Measurements from ENCODE around the gene CSN2. TPM values are rescaled to one million over a fixed set of nuclear protein-coding genes. Genes with fewer than 3 reads are reported as not detected.
"Not testable (repeated sequence)": the region's sequence is repeated elsewhere in the genome, so short reads cannot be mapped to it uniquely, and the experiment has no call there.

The CSN2 gene
- total RNA-seq, 2 experiments from 2014 or later, result not detected

GRCh38 chr4:69936566-69936965 lies 29.0 kb downstream of the CSN2 start:
- no peaks in the 10 kb centered on the region for H3K9me3 Mint-ChIP-seq

GRCh38 chr4:69934150-69934549 lies 31.4 kb downstream of the CSN2 start:
- ATAC-seq (no peak), DNase-seq (no peak)
- no peak for TF ChIP-seq CTCF (IDR thresholded peaks at IDR 0.05)
- Mint-ChIP-seq H3K27me3 (no peaks in the 10 kb centered on the region), H3K4me3 (no peak overlapping the region), H3K27ac (no peak overlapping the region), H3K9me3 (no peaks in the 10 kb centered on the region), H3K4me1 (ENCODE audit: low read depth) (no peaks in the 10 kb centered on the region), H3K36me3 (ENCODE audit: low read depth) (no peaks in the 10 kb centered on the region)
- intact Hi-C loops (cut with micrococcal nuclease), result no loop called here
- ChIA-PET CTCF (no interaction called here), POLR2A (no interaction called here)

More at GRCh38 chr4:69936566-69936965, 29.0 kb downstream of the CSN2 start:
- H3K36me3 Mint-ChIP-seq (ENCODE audit: low read depth), result no peaks in the 10 kb centered on the region
- ChIA-PET CTCF (no interaction called here), POLR2A (no interaction called here)
- H3K4me3 Mint-ChIP-seq, result no peak overlapping the region
- ATAC-seq (no peak), DNase-seq (no peak)
- no peak overlapping the region for H3K27ac Mint-ChIP-seq
- intact Hi-C loops (cut with micrococcal nuclease), result no loop called here
- H3K4me1 Mint-ChIP-seq (ENCODE audit: low read depth), result no peaks in the 10 kb centered on the region
- no peaks in the 10 kb centered on the region for H3K27me3 Mint-ChIP-seq
- no peak for TF ChIP-seq CTCF (IDR thresholded peaks at IDR 0.05)

GRCh38 chr4:69930768-69931167 lies 34.8 kb downstream of the CSN2 start, which contains the start of gene CSN1S1:
Gene CSN1S1 (plus strand): TSS chr4:69931068. CDS start chr4:69932556, 1,488 bp downstream.
- no peak for DNase-seq
- no peak for TF ChIP-seq CTCF (IDR thresholded peaks at IDR 0.05)
- intact Hi-C loops (cut with micrococcal nuclease), result no loop called here
- Mint-ChIP-seq H3K4me1 (ENCODE audit: low read depth) (no peaks in the 10 kb centered on the region), H3K27me3 (no peaks in the 10 kb centered on the region), H3K36me3 (ENCODE audit: low read depth) (no peaks in the 10 kb centered on the region), H3K4me3 (no peak within 1 kb of the TSS), H3K27ac (no peak within 1 kb of the TSS), H3K9me3 (no peaks in the 10 kb centered on the region)
- ATAC-seq, result no peak
- CTCF ChIA-PET, result no interaction called here
- POLR2A ChIA-PET, result no interaction called here

GRCh38 chr4:69923782-69924410 lies 41.6 kb downstream of the CSN2 start:
- H3K4me3 Mint-ChIP-seq; H3K9me3 Mint-ChIP-seq; POLR2A ChIA-PET; DNase-seq; CTCF ChIA-PET; H3K27me3 Mint-ChIP-seq; ATAC-seq; H3K36me3 Mint-ChIP-seq (ENCODE audit: low read depth); H3K27ac Mint-ChIP-seq; intact Hi-C loops (cut with micrococcal nuclease); H3K4me1 Mint-ChIP-seq (ENCODE audit: low read depth): not testable (repeated sequence)

- DNase-seq (no peak), ATAC-seq (no peak)
- H3K4me1 Mint-ChIP-seq (ENCODE audit: low read depth), result no peaks in the 10 kb centered on the region
- CTCF ChIA-PET, result no interaction called here
- H3K9me3 Mint-ChIP-seq, result no peaks in the 10 kb centered on the region
- intact Hi-C loops (cut with micrococcal nuclease), result no loop called here
- no peaks in the 10 kb centered on the region for H3K27me3 Mint-ChIP-seq
- no peaks in the 10 kb centered on the region for H3K36me3 Mint-ChIP-seq (ENCODE audit: low read depth)
- H3K4me3 Mint-ChIP-seq, result no peak overlapping the region
- no peak overlapping the region for H3K27ac Mint-ChIP-seq
- no peak for TF ChIP-seq CTCF (IDR thresholded peaks at IDR 0.05)
- POLR2A ChIA-PET, result no interaction called here
Measured at GRCh38 chr4:69920874-69921273, 44.7 kb downstream of the CSN2 start.

All from activated CD8-positive, alpha-beta T cell treated with anti-CD3 and anti-CD28 coated beads for 36 hours (primary cell).